Stomach (tissue), 9 donors: ENCODE measurements around the gene RIMS4. TPM values are rescaled to one million over a fixed set of nuclear protein-coding genes. Genes with fewer than 3 reads are reported as not detected.
A peak's percentile ranks its signal among the peaks of the same experiment; 100 is the strongest.

Experiments used
- DNase-seq, 2 donors: peaks; one replicate each; pipeline versions ENCODE4 v3.0.0 to v3.0.0-alpha.2; 2013 to 2019
- H3K27ac ChIP-seq, 5 donors: fragments of 200-600 bp in 4 of 5; sonication (generic) in 4 of 5; one replicate each; pipeline ENCODE4 v1.5.1; 2013 to 2019; ENCODE audit warnings: mild to moderate bottlenecking in 1 of 5, moderate library complexity in 1 of 5
- H3K27me3 ChIP-seq, 3 donors: fragments of 200-600 bp; sonication (generic); one replicate each; pipeline ENCODE4 v1.5.1; 2017 to 2019; ENCODE audit warnings: mixed run types in 1 of 3
- H3K36me3 ChIP-seq, 4 donors: fragments of 200-600 bp; sonication (generic); 1 replicate in 3 of 4; 2 replicates in 1 of 4; pipeline ENCODE4 v1.5.1; 2016 to 2019
- H3K4me1 ChIP-seq, 4 donors: fragments of 200-600 bp; sonication (generic); one replicate each; pipeline ENCODE4 v1.5.1; 2016 to 2019
- H3K4me3 ChIP-seq, 4 donors: fragments of 200-600 bp; sonication (generic) in 3 of 4; one replicate each; pipeline ENCODE4 v1.5.1; 2016 to 2019; ENCODE audit warnings: mild to moderate bottlenecking in 1 of 4
- H3K9me3 ChIP-seq, 4 donors: fragments of 200-600 bp; sonication (generic); one replicate each; pipeline ENCODE4 v1.5.1; 2016 to 2019
- CTCF ChIP-seq, 7 experiments: fragments of 450-650 bp in 4 of 7; fragments of 200-600 bp in 3 of 7; sonication (generic) in 3 of 7; IDR thresholded peaks; one replicate each; pipeline ENCODE4 v1.5.1; 2016 to 2019; ENCODE audit warnings: antibody characterized with exemption in 7 of 7, control low read depth in 2 of 7, mild to moderate bottlenecking in 1 of 7
- EP300 ChIP-seq: sonication (generic); formaldehyde crosslinking; IDR thresholded peaks from one replicate; pipeline ENCODE4 v1.6.1; 2017; ENCODE audit warnings: antibody characterized with exemption
- POLR2A ChIP-seq, 4 donors: fragments of 450-650 bp; IDR thresholded peaks; one replicate each; pipeline ENCODE4 v1.6.1; 2016; ENCODE audit warnings: antibody characterized with exemption in 4 of 4, control low read depth in 2 of 4, mild to moderate bottlenecking in 1 of 4, moderate library complexity in 1 of 4
- POLR2AphosphoS5 ChIP-seq, 3 donors: sonication (generic); formaldehyde crosslinking; IDR thresholded peaks; one replicate each; pipeline ENCODE4 v1.6.1; 2016; ENCODE audit warnings: antibody characterized with exemption in 3 of 3
- WGBS, 5 donors: extraction: QIAGEN DNeasy Blood & Tissue Kit in 3 of 5; methylation state at CpG; one replicate each; pipeline versions ENCODE4 v1.1.5 to v1.1.7; 2013 to 2018; 5-methylcytosine and 5-hydroxymethylcytosine counted together
- intact Hi-C: fragments of 100-400 bp; cut with DNase I; formaldehyde crosslinking; loops from one replicate; pipeline ENCODE4 v1.15.1; 2023; ENCODE audit warnings: low total_unique reads
- polyA plus RNA-seq, 3 donors: library from polyadenylated mRNA; stranded (reverse); fragments of 200-250 nt; gene quantifications; one replicate each; pipeline ENCODE4 v1.2.3, GENCODE V29; 2013
- total RNA-seq, 5 donors: library from RNA; depleted of rRNA; stranded (reverse); fragments of >200 nt; gene quantifications; one replicate each; pipeline versions ENCODE4 v1.1.0 to v1.2.3, GENCODE V29; 2014 to 2016
- donor health status: healthy with polysubstance abuse.
- donor health status: Bipolar disorder and iron deficiency.
- donor health status: healthy.

Gene RIMS4
- total and polyA plus RNA-seq, 8 donors = 0.55 to 2.2 (median 1.5) TPM; not detected in 2

DNA sequence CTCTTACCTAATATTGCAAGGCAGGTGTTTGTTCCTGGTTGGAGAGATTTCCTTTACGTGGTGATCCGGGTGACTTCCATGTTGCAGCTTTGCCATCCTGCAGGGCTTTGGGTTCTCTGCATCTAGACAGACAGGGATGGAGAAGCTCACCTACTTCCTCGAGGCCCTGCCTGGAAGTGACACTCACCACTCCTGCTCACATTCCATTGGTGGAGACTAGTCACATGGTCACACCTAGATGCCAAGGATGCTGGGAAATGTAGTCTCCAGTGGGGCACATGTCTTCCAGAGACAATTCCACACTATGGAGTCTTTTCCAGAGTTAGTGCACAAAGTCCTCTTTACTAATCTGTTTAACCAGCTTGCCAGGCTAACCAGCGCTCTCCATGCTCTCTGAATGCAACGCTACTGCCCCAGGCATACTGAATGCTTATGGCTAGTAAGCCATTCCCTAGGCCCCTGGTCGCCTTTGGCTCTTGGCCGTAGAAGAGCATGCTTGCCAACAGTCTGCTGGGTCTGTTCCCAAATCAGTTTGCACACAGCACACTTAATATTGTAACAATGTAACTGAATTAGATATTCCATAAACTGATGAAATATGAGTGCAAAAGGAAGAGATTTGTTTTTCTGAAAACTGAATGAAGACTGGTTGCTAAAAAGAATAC lies 71.4 kb downstream of the RIMS4 start:
- no peaks in the 10 kb centered on the region for H3K9me3 ChIP-seq
- peak overlapping the region in 1 of 5 donors; percentile 53 for H3K27ac ChIP-seq
- 53 to 65% (median 56%) methylated on average over 7 of the region's 7 CpGs for WGBS, 5 donors
- peaks cover 0 to 22% (median 6%) of the 10 kb centered on the region in 4 donors for H3K4me1 ChIP-seq
- no peaks in the 10 kb centered on the region for H3K27me3 ChIP-seq
- TF ChIP-seq POLR2A (IDR thresholded peaks at IDR 0.05) = no peak
- peak in 1 of 3 donors; percentile 27 for TF ChIP-seq POLR2AphosphoS5 (IDR thresholded peaks at IDR 0.05)
- intact Hi-C loops = no loop called here
- DNase-seq = peak; percentile 79 to 86
- no peaks in the 10 kb centered on the region for H3K36me3 ChIP-seq
- no peak overlapping the region for H3K4me3 ChIP-seq

DNA sequence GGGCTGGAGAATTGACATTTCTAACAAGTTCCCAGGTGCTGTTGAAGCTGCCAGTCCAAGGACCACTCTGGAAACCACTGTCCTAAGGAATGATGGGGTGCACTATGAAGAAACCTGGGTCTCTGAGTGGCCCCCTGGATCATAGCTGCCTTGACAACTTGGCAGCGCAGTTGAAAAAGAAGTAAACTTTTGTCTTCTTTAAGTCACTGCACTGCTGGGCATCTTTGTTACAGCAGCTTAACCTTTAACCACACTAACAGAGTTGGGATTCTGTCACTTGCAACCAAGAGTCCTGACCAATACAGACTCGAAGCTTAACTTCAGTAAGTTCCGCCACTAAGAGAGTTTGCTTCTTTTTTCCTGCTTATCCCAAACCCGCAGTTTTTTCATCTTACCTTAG lies 73.2 kb downstream of the RIMS4 start:
- intact Hi-C loops = no loop called here
- Histone ChIP-seq H3K27me3 (no peaks in the 10 kb centered on the region), H3K4me3 (no peak overlapping the region), H3K4me1 (peaks cover 0 to 32% (median 16%) of the 10 kb centered on the region in 4 donors), H3K36me3 (no peaks in the 10 kb centered on the region), H3K27ac (no peak overlapping the region), H3K9me3 (no peaks in the 10 kb centered on the region)
- no peak for TF ChIP-seq CTCF (IDR thresholded peaks at IDR 0.05)
- no peak for TF ChIP-seq EP300
- no peak for TF ChIP-seq POLR2A (IDR thresholded peaks at IDR 0.05)
- no peak for TF ChIP-seq POLR2AphosphoS5 (IDR thresholded peaks at IDR 0.05)
- DNase-seq = no peak
- WGBS, 5 donors = 96 to 98% (median 98%) methylated on average over 4 of the region's 4 CpGs

- WGBS, 5 donors = 41 to 49% (median 43%) methylated on average over 6 of the region's 6 CpGs
- no peaks in the 10 kb centered on the region for H3K36me3 ChIP-seq
- H3K9me3 ChIP-seq = no peaks in the 10 kb centered on the region
- intact Hi-C loops = no loop called here
- peaks cover 0 to 39% (median 23%) of the 10 kb centered on the region in 4 donors for H3K4me1 ChIP-seq
- H3K4me3 ChIP-seq = no peak overlapping the region
- DNase-seq = peak; percentile 58 to 83
- H3K27ac ChIP-seq = peak overlapping the region in 2 of 5 donors; percentile 7 to 46
- TF ChIP-seq POLR2A (IDR thresholded peaks at IDR 0.05) = no peak
- no peak for TF ChIP-seq EP300
- peak in 1 of 3 donors; percentile 23 for TF ChIP-seq POLR2AphosphoS5 (IDR thresholded peaks at IDR 0.05)
- TF ChIP-seq CTCF (IDR thresholded peaks at IDR 0.05) = no peak
- no peaks in the 10 kb centered on the region for H3K27me3 ChIP-seq
Observed at GRCh38 chr20:44736170-44737021, 74.0 kb downstream of the RIMS4 start.

GRCh38 chr20:44735816-44736169 lies 74.6 kb downstream of the RIMS4 start:
- DNase-seq = no peak
- no peaks in the 10 kb centered on the region for H3K36me3 ChIP-seq
- peak overlapping the region in 1 of 5 donors; percentile 46 for H3K27ac ChIP-seq
- no peak overlapping the region for H3K4me3 ChIP-seq
- no peaks in the 10 kb centered on the region for H3K27me3 ChIP-seq
- H3K4me1 ChIP-seq = peaks cover 2 to 41% (median 25%) of the 10 kb centered on the region in 4 donors
- 87 to 93% (median 90%) methylated on average over 4 of the region's 4 CpGs for WGBS, 5 donors
- TF ChIP-seq POLR2AphosphoS5 (IDR thresholded peaks at IDR 0.05) = no peak
- no peak for TF ChIP-seq EP300
- TF ChIP-seq CTCF (IDR thresholded peaks at IDR 0.05) = no peak
- TF ChIP-seq POLR2A (IDR thresholded peaks at IDR 0.05) = no peak
- intact Hi-C loops = no loop called here
- no peaks in the 10 kb centered on the region for H3K9me3 ChIP-seq
